Activated CD8-positive, alpha-beta memory T cell treated with anti-CD3 and anti-CD28 coated beads, Interleukin-2, amount 50 U/mL, for 1 hour (primary cell): ENCODE data around the gene BCL2L1.
"Not testable (repeated sequence)": the region's sequence is repeated elsewhere in the genome, so short reads cannot be mapped to it uniquely, and the experiment has no call there.

Source experiments
- DNase-seq: peaks from one replicate; pipeline ENCODE4 v3.0.0-alpha.2; 2020; ENCODE audit errors: extremely low read depth

Gene BCL2L1

GRCh38 chr20:31648104-31648503 is 74.6 kb downstream of the BCL2L1 start:
- not testable (repeated sequence) for DNase-seq

DNA sequence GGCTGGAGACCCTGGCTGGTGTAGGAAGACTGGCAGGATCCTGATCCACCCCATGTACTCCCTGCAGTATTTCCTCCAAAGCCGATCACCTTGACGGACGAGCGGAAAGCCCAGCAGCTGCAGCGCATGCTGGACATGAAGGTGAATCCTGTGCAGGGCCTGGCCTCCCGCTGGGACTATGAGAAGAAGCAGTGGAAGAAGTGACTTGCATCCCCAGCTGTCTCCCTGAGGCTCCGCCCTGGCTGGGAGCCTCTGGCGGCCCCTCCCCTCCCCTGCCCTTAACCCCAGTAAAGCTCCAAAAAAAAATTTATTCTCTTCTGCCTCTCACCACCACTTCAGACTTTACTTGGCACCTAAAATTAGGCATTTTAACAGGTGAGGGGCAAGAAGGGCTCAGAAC is 78.0 kb downstream of the BCL2L1 start:
- no peak for DNase-seq

- DNase-seq, result no peak
Observed at GRCh38 chr20:31643522-31643921, 79.1 kb downstream of the BCL2L1 start.

GRCh38 chr20:31642837-31643236 is 79.8 kb downstream of the BCL2L1 start:
- no peak for DNase-seq

DNA sequence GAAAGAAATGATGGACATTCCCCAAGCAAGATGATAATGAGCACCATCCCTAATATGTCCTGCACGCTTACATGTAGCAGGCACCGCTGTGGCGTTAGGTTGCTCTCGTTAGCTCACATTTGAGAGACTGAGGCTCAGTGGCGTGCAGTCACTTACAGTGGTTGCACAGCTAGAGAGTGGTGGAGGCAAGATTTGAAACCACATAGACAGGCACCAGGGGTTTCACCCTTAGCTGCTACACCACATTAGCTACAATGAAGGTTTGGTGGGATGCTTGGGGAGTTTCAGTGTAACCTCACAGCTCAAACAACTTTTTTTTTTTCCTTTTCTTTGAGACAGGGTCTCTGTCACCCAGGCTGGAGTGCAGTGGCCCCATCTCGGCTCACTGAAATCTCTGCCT is 81.3 kb downstream of the BCL2L1 start:
- DNase-seq, result no peak

DNA sequence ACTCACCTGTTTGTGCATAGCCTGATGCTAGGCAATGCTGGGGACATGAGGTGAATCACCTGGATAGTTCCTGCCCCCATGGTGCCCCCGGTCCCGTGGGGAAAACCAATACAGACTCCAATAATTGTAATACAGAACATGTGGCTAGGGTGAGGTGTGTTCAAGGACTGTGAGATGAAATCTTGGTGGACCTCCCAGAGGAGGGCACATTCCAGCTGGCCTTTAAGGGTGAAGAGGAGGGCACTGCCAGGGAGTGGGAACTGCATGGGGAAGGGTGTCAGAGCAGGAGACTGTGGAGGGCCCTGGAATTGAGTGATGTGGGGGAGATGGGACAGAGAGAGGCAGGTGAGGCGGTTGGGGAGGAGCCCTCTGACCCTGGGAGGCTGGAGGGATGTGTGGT is 82.4 kb downstream of the BCL2L1 start:
- no peak for DNase-seq

GRCh38 chr20:31638816-31639215 is 83.9 kb downstream of the BCL2L1 start:
- DNase-seq, result no peak

GRCh38 chr20:31638317-31638716 is 84.4 kb downstream of the BCL2L1 start:
- no peak for DNase-seq

- no peak for DNase-seq
Observed at GRCh38 chr20:31637660-31638059, 85.0 kb downstream of the BCL2L1 start, which contains the start of gene COX4I2. Gene COX4I2, plus strand, starts transcription at chr20:31637912. Its CDS starts 1,106 bp downstream, at chr20:31639018.

GRCh38 chr20:31633339-31633914 is 89.2 kb downstream of the BCL2L1 start:
- DNase-seq, result no peak

DNA sequence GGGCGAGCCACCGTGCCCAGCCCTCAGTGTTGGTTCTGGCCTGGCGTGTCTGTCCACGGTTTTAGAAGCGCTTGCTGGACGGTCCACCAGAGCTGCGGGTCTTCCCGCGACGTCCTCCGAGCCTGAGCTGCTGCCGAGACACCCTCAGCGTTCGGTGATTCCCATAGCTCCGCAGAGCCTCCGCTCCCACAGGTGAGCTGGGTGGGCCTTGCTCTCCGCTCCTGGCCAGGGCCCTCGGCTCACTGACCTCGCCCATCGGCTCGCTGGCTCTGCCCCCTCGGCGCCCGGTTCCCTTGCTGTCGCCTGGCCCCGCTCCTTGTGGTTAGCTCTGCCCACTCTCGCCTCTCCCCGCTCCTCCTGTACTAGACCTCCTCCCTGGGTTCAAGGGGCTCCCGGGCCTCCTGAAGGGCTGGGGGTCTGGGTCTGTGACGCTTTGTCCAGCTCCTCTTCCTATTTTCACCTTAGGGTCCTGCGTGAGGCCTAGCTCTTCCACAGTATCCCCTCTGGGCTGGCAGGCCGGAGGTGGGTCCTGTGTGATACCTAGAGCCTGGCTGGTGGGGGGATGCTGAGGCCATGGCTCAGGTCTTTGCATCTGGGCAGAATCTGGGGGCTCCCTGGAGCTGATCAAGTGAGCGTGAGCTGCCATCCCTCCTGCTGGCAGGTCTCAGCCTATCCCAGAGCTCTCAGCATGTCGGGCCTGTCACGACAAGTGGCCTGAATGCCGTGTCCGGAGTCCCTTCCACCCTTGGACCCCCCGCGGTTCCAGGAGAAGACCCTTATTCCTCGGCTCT is 89.9 kb downstream of the BCL2L1 start:
- no peak for DNase-seq

DNA sequence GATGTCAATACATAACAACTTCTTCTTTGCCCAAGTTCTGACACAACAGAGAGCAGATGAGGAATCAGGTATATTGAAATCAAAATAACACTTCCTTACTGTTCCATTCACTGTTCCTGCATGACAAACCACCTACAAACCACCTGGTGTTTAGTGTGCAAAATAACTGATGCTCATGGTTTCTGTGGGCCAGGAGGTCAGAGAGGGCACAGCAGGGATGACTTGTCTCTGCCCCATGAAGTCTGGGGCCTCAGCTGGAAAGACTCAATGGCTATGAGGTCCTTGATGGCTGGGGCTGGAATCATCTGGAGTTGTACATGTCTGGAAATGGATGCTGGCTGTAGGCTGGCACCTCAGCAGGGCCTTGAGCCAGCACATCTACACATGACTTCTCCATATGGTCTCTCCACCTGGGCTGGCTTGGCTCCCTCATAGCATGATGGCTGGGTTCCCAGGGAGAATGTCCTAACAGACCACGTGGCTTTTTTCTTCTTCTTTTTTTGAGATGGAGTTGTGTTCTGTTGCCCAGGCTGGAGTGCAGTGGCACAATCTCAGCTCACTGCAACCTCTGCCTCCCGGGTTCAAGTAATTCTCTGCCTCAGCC is 92.4 kb downstream of the BCL2L1 start:
- DNase-seq, result no peak

- not testable (repeated sequence) for DNase-seq
Observed at GRCh38 chr20:31628057-31628456, 94.6 kb downstream of the BCL2L1 start.

- not testable (repeated sequence) for DNase-seq
Observed at GRCh38 chr20:31626534-31626933, 96.1 kb downstream of the BCL2L1 start.

DNA sequence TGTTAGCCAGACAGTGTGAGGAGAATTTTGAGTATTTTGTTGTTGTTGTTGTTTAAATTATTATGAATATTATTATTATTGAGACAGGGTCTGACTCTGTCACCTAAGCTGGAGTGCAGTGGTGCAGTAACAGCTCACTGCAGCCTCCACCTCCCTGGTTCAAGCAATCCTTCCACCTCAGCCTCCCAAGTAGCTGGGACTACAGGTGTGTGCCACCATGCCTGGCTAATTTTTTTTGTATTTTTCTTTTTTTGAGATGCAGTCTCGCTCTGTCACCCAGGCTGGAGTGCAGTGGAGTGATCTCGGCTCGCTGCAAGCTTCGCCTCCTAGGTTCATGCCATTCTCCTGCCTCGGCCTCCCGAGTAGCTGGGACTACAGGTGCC is 99.6 kb downstream of the BCL2L1 start:
- not testable (repeated sequence) for DNase-seq

GRCh38 chr20:31620246-31620645 is 102.4 kb downstream of the BCL2L1 start:
- DNase-seq, result no peak

DNA sequence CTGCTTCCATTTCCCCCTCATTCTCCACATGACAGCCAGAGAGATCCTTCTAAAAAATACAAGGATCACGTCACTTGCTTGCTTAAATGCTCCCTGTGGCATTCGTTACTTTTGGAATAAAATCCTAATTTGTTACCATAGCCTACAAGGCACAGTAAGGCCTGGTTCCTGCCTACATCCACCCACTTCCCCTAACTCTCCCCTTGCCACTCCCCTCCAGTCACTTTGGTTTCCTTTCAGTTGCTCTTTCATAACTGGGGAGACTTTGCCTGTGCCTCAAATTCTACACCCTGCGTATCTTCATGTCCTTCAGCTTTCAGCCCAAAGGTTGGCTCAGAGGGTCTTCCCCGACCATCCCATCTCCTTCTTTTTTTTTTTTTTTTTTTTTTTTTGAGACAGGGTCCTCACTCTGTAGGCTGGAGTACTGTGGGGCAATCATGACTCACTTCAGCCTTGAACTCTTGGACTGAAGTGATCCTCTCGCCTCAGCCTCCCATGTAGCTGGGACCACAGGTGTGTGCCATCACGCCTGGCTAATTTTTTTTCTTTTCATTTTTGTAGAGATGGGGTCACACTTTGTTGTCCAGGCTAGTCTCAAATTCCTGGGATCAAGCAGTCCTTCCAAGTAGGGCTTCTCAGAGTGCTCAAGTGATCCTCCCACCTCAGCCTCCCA is 105.1 kb downstream of the BCL2L1 start:
- no peak for DNase-seq

- no peak for DNase-seq
Observed at GRCh38 chr20:31615416-31615815, 107.3 kb downstream of the BCL2L1 start.
